Tibial artery (tissue), 4 donors: Measurements from ENCODE around the gene RARG.

Experiments used
- DNase-seq, 2 donors: peaks; one replicate each; pipeline ENCODE4 v3.0.0-alpha.2; 2019
- H3K27ac ChIP-seq, 2 donors: fragments of 200-600 bp; sonication (generic) in 1 of 2; 1 replicate in 1 of 2; 2 replicates in 1 of 2; pipeline ENCODE4 v1.5.1; 2018 to 2019; ENCODE audit warnings: mild to moderate bottlenecking in 1 of 2
- H3K27me3 ChIP-seq, 2 donors: fragments of 200-600 bp; sonication (generic) in 1 of 2; one replicate each; pipeline versions ENCODE4 v1.5.1 to v1.6.0; 2016 to 2019
- H3K36me3 ChIP-seq, 3 donors: fragments of 200-600 bp; sonication (generic) in 2 of 3; one replicate each; pipeline ENCODE4 v1.5.1; 2016 to 2019; ENCODE audit warnings: mild to moderate bottlenecking in 2 of 3
- H3K4me1 ChIP-seq, 4 donors: fragments of 200-600 bp; sonication (generic) in 2 of 4; 1 replicate in 3 of 4; 2 replicates in 1 of 4; pipeline ENCODE4 v1.5.1; 2016 to 2019
- H3K4me3 ChIP-seq, 2 donors: fragments of 200-600 bp; sonication (generic) in 1 of 2; 1 replicate in 1 of 2; 2 replicates in 1 of 2; pipeline ENCODE4 v1.5.1; 2018 to 2019; ENCODE audit warnings: mild to moderate bottlenecking in 2 of 2
- H3K9me3 ChIP-seq, 3 donors: fragments of 200-600 bp; sonication (generic) in 1 of 3; one replicate each; pipeline ENCODE4 v1.5.1; 2016 to 2019
- CTCF ChIP-seq, 2 experiments: fragments of 200-600 bp in 1 of 2; fragments of 450-650 bp in 1 of 2; IDR thresholded peaks; one replicate each; pipeline ENCODE4 v1.5.1; 2017 to 2019; ENCODE audit warnings: antibody characterized with exemption in 2 of 2, mild to moderate bottlenecking in 1 of 2, moderate library complexity in 1 of 2
- intact Hi-C: fragments of 100-400 bp; cut with DNase I; formaldehyde crosslinking; loops from one replicate; pipeline ENCODE4 v1.15.0; 2023; ENCODE audit warnings: low total_unique reads

Gene RARG

GRCh38 chr12:53233671-53234121, 1.7 kb upstream of the RARG start:
- intact Hi-C loops, result no loop called here

DNA sequence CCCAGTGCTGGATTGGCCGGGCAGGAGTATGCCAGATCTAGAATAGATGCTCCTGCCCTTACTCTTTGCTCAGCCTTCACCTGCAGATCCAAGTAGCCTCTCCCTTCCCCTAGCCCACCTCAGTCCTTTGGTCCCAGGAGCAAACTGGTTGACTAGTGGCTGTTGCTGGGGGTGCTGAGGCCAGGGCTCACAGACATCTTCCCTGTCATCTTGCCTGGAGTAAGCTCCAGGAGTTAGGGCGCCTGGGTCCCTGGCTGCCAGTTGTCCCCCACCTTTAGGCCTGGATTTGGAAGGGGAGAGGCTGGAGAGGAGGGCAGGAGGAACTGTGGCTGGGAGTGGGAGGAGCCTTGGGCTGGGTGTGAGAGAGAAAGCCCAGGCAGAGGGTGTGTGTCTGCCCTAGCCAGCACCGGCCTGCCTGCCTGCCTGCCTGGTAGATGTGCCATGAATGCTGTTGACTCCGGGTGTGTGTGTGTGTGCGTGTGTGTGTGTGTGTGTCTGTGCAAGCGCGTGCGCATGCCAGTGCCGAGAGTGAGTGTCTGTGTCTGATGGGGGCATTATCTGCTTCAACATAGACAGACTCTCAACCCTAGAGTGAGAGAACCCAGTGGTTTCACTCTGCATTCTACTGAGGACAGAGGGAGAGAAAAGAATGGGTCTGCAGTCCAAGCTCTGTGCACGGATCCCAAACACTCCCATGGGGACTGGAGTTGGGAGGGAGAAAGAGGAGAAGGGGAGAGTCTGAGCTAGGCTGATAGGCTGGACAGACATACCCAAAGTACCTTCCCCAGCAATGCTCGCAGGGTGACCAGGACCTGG, 845 bp upstream of the RARG start:
- Histone ChIP-seq H3K27ac (peak overlapping the region; percentile 88 to 96), H3K9me3 (no peaks in the 10 kb centered on the region), H3K4me3 (peak overlapping the region; percentile 66 to 90), H3K4me1 (peaks cover 11 to 69% (median 48%) of the 10 kb centered on the region in 4 donors), H3K27me3 (no peaks in the 10 kb centered on the region), H3K36me3 (peaks cover 0 to 2% (median 0%) of the 10 kb centered on the region in 3 donors)
- DNase-seq, result peak; percentile 74 to 89
- intact Hi-C loops, result no loop called here
- no peak for TF ChIP-seq CTCF (IDR thresholded peaks at IDR 0.05)

More at GRCh38 chr12:53233671-53234121, 1.7 kb upstream of the RARG start:
- peak overlapping the region in 1 of 2 donors; percentile 90 for H3K4me3 ChIP-seq
- H3K9me3 ChIP-seq, result no peaks in the 10 kb centered on the region
- H3K4me1 ChIP-seq, result peaks cover 11 to 65% (median 45%) of the 10 kb centered on the region in 4 donors
- DNase-seq, result no peak
- no peaks in the 10 kb centered on the region for H3K27me3 ChIP-seq
- no peak for TF ChIP-seq CTCF (IDR thresholded peaks at IDR 0.05)
- peak overlapping the region; percentile 88 to 96 for H3K27ac ChIP-seq
- H3K36me3 ChIP-seq, result no peaks in the 10 kb centered on the region

DNA sequence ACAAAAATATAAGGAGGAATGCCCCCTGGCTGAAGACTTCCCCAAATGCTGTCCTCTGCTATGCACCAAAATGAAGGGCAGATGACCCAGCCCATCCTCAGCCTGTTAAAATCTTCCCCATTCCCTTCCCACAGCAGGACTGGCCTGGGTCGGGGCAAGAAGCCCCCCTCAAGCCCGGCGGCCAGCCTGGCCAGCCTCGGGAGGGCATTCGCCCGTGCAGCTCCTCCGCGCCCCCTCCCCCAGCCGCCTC, 413 bp downstream of the RARG start:
- Histone ChIP-seq H3K27me3 (no peaks in the 10 kb centered on the region), H3K27ac (peak overlapping the region; percentile 88 to 96), H3K4me3 (peak overlapping the region; percentile 66 to 90), H3K4me1 (peaks cover 11 to 80% (median 52%) of the 10 kb centered on the region in 4 donors), H3K9me3 (no peaks in the 10 kb centered on the region), H3K36me3 (peaks cover 0 to 15% (median 11%) of the 10 kb centered on the region in 3 donors)
- DNase-seq, result no peak
- intact Hi-C loops, result no loop called here
- no peak for TF ChIP-seq CTCF (IDR thresholded peaks at IDR 0.05)

- H3K9me3 ChIP-seq, result no peaks in the 10 kb centered on the region
- peak overlapping the region; percentile 66 to 90 for H3K4me3 ChIP-seq
- intact Hi-C loops, result no loop called here
- H3K27ac ChIP-seq, result peak overlapping the region; percentile 88 to 96
- H3K4me1 ChIP-seq, result peaks cover 11 to 84% (median 62%) of the 10 kb centered on the region in 4 donors
- peaks cover 0 to 26% (median 11%) of the 10 kb centered on the region in 3 donors for H3K36me3 ChIP-seq
- no peaks in the 10 kb centered on the region for H3K27me3 ChIP-seq
- DNase-seq, result no peak
- no peak for TF ChIP-seq CTCF (IDR thresholded peaks at IDR 0.05)
Measured at GRCh38 chr12:53230108-53230845, 1.7 kb downstream of the RARG start.

DNA sequence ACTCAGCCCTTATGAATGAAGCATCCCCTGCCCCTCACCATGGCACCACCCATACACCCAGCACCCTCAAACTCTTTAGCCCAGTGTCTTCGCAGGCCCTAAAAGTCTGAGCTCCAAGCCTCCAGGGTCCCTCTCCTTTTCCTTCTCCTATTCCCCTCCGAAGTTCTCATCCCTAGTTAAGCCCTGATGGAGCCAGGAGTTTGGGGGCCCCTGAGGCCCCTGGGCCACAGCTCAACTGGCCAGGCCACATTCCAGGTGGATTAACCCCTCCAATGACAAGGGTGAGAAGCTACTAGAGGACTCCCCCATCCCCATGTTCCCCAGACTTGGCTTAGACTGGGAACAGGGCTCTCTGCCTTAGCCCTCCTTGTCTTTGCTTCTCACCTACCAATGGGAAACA, 2.6 kb downstream of the RARG start:
- DNase-seq, result peak in 1 of 2 donors; percentile 35
- Histone ChIP-seq H3K27me3 (no peaks in the 10 kb centered on the region), H3K27ac (peak overlapping the region; percentile 88 to 96), H3K4me1 (peaks cover 11 to 84% (median 66%) of the 10 kb centered on the region in 4 donors), H3K36me3 (peaks cover 0 to 28% (median 11%) of the 10 kb centered on the region in 3 donors), H3K9me3 (no peaks in the 10 kb centered on the region), H3K4me3 (no peak overlapping the region)
- intact Hi-C loops, result no loop called here
- no peak for TF ChIP-seq CTCF (IDR thresholded peaks at IDR 0.05)
